RWPE2 (cell line): ENCODE results near the gene LRP3.
A peak's percentile ranks its signal among the peaks of the same experiment; 100 is the strongest.

Source experiments
- ATAC-seq: fragments of 200-7000 bp; cut with Tn5 transposase; 3 replicates; pipeline ENCODE4 v1.9.1; 2021; ENCODE audit warnings: low read depth
- DNase-seq: peaks from one replicate; pipeline ENCODE4 v3.0.0-alpha.2; 2020; ENCODE audit warnings: low spot score
- H3K27ac ChIP-seq: fragments of 450-650 bp; 2 replicates; pipeline ENCODE4 v1.5.1; 2017; ENCODE audit warnings: mild to moderate bottlenecking; ENCODE audit not compliant: poor library complexity, severe bottlenecking
- H3K27me3 ChIP-seq: fragments of 250-450 bp; sonication (Bioruptor Pico); 2 replicates; pipeline ENCODE4 v1.5.1; 2021; ENCODE audit warnings: mild to moderate bottlenecking, moderate library complexity; ENCODE audit not compliant: insufficient read depth, poor library complexity, severe bottlenecking
- H3K36me3 ChIP-seq: fragments of 250-450 bp; sonication (Bioruptor Pico); 2 replicates; pipeline ENCODE4 v1.5.1; 2020; ENCODE audit warnings: low read depth, mild to moderate bottlenecking, moderate library complexity
- H3K4me1 ChIP-seq: fragments of 250-450 bp; sonication (Bioruptor Pico); 2 replicates; pipeline ENCODE4 v1.5.1; 2021; ENCODE audit warnings: mild to moderate bottlenecking, moderate library complexity; ENCODE audit not compliant: insufficient read depth, poor library complexity, severe bottlenecking
- H3K4me3 ChIP-seq: fragments of 250-450 bp; sonication (Bioruptor Pico); 2 replicates; pipeline ENCODE4 v1.5.1; 2021; ENCODE audit warnings: mild to moderate bottlenecking, moderate library complexity; ENCODE audit not compliant: severe bottlenecking
- H3K9me3 ChIP-seq: fragments of 250-450 bp; sonication (Bioruptor Pico); 2 replicates; pipeline ENCODE4 v1.5.1; 2021; ENCODE audit warnings: mild to moderate bottlenecking, moderate library complexity; ENCODE audit not compliant: severe bottlenecking
- TF ChIP-seq, protein P1 (sequence below): fragments of 450-650 bp; IDR thresholded peaks from one replicate; pipeline ENCODE4 v1.5.1; 2017; ENCODE audit warnings: mild to moderate bottlenecking, moderate library complexity; ENCODE audit not compliant: poor library complexity, severe bottlenecking

LRP3 gene

DNA sequence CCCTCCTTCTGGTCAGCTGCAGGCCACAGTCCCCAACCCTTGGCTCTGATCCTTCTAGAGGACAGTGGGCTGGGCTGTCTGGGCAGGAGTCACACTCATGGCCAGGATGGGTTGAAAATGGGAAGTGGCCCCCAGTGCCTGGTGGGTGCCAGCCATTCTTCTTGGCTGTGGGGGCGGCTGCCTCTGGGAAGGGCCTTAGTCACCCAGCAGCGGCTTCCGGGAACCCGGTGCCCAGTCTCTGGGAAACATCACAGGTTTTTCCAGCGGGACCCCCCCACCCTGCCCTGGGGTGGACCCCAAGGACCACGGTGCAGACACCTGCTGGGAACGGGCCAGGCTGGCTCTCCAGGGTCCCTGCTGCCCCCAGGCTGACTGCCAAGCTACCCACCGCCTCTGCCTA is 58.8 kb downstream of the LRP3 start:
- H3K4me1 ChIP-seq = no peaks in the 10 kb centered on the region
- DNase-seq = no peak
- H3K27ac ChIP-seq = no peak overlapping the region
- no peaks in the 10 kb centered on the region for H3K9me3 ChIP-seq
- ATAC-seq = no peak
- no peak overlapping the region for H3K4me3 ChIP-seq
- no peaks in the 10 kb centered on the region for H3K36me3 ChIP-seq
- TF ChIP-seq, protein P1, sequence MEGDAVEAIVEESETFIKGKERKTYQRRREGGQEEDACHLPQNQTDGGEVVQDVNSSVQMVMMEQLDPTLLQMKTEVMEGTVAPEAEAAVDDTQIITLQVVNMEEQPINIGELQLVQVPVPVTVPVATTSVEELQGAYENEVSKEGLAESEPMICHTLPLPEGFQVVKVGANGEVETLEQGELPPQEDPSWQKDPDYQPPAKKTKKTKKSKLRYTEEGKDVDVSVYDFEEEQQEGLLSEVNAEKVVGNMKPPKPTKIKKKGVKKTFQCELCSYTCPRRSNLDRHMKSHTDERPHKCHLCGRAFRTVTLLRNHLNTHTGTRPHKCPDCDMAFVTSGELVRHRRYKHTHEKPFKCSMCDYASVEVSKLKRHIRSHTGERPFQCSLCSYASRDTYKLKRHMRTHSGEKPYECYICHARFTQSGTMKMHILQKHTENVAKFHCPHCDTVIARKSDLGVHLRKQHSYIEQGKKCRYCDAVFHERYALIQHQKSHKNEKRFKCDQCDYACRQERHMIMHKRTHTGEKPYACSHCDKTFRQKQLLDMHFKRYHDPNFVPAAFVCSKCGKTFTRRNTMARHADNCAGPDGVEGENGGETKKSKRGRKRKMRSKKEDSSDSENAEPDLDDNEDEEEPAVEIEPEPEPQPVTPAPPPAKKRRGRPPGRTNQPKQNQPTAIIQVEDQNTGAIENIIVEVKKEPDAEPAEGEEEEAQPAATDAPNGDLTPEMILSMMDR = no peak
- H3K27me3 ChIP-seq = no peaks in the 10 kb centered on the region

DNA sequence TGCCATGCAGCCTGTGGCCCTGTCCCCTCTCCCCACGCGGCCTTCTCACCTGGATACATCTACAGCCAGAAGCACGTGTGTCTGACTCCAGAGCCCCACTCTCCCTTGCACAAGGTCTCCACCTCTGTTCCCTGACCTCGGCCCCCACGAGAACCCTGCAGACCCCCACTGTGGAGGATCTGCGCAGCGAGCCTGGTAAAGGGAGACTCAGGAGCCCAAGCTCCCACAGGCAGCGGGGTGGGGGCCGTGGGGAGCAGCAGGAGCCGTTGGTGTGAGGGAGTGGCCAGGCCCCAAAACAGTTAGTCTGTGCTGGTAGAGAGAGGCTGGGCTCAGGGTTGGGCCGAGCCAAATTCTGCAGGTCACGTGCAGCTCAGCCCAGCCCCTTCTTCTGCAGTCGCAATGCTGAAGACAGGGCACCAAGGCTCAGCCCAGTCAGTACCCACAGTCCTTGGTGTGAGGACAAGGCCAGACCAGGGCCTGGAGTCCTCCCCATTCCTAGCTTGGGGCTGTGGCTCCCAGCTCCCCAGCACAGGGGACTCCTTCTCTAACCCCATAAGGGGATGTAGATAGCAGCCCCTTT is 60.2 kb downstream of the LRP3 start:
- no peak for DNase-seq
- Histone ChIP-seq H3K36me3 (no peaks in the 10 kb centered on the region), H3K9me3 (no peaks in the 10 kb centered on the region), H3K4me3 (no peak overlapping the region), H3K4me1 (no peaks in the 10 kb centered on the region), H3K27ac (no peak overlapping the region), H3K27me3 (no peaks in the 10 kb centered on the region)
- TF ChIP-seq, protein P1 = no peak
- peak; percentile 17; the same call in 1 of the 3 replicates for ATAC-seq

DNA sequence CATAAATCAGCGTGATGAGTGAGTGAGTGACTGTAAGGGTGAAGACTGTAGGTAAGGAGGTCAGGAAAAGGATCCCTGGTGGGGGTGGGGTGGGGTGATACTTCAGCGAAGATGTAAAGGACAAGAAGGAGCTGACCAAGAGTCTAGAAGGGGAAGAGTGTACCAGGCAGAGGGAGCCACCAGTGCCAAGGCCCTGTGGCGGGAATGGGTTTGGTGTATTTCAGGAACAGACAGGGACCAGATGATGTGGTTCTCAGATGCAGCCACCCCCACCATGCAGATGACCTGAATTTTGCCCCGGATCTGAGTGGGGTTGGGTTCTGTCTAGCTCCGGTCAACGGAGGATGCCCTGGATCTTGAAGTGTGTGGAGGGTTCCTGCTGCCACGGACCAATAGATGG is 61.7 kb downstream of the LRP3 start:
- ATAC-seq = no peak
- Histone ChIP-seq H3K4me1 (no peaks in the 10 kb centered on the region), H3K27me3 (no peaks in the 10 kb centered on the region), H3K9me3 (no peaks in the 10 kb centered on the region), H3K4me3 (no peak overlapping the region), H3K27ac (no peak overlapping the region), H3K36me3 (no peaks in the 10 kb centered on the region)
- no peak for DNase-seq
- TF ChIP-seq, protein P1 = no peak

DNA sequence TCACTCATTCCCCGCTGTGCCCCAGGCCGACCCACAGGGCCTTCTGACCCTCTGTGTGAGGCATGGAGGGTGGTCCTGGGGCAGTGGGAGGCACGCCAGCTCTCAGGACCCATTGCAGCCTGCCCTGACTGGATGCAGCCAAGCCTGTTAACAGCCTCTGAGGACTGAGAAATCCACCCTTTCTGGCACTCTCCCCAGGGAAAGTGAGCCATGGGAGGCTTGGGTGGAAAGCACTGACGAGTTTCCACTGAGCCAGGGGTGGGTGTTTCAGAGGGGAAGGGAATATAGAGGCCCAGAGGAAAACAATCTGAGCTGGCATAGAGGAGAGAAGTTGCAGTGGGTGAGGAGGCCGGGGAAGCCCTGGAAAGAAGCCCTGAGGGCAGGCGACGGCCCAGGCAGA is 62.1 kb downstream of the LRP3 start:
- Histone ChIP-seq H3K4me1 (no peaks in the 10 kb centered on the region), H3K36me3 (no peaks in the 10 kb centered on the region), H3K4me3 (no peak overlapping the region), H3K9me3 (no peaks in the 10 kb centered on the region), H3K27ac (no peak overlapping the region), H3K27me3 (no peaks in the 10 kb centered on the region)
- TF ChIP-seq, protein P1 = no peak
- ATAC-seq (no peak), DNase-seq (no peak)

DNA sequence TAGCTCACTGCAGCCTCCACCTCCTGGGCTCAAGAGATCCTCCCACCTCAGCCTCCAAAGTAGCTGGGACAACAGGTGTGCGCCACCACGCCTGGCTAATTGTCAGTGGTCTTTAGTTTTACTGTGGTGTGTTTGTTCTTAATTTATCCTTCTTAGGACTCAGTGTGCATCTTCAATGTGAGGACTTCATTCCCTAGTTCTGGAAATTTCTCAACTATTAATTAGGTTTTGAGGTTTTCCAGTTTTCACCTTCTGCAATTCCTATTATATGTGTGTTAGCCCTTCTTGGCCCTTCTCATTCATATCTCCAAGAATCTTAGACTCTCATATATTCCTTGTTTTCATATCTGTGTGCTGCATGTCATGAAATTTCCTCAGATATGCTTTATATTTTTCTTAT is 63.7 kb downstream of the LRP3 start:
- Histone ChIP-seq H3K36me3 (no peaks in the 10 kb centered on the region), H3K4me1 (no peaks in the 10 kb centered on the region), H3K4me3 (no peak overlapping the region), H3K9me3 (no peaks in the 10 kb centered on the region), H3K27ac (no peak overlapping the region), H3K27me3 (no peaks in the 10 kb centered on the region)
- TF ChIP-seq, protein P1 = no peak
- DNase-seq (no peak), ATAC-seq (no peak)
